HG02623 (cell line): Measurements from ENCODE around the gene MBNL2.
A peak's percentile ranks its signal among the peaks of the same experiment; 100 is the strongest.

Source experiments
- ATAC-seq: cut with Tn5 transposase; IDR thresholded peaks from one replicate; pipeline ENCODE4 v1.9.1; 2021; ENCODE audit warnings: moderate library complexity; ENCODE audit not compliant: unreplicated experiment

The MBNL2 gene

GRCh38 chr13:97434397-97435201 lies 212.5 kb downstream of the MBNL2 start:
- peak; percentile 3 for ATAC-seq

- ATAC-seq = no peak
Observed at GRCh38 chr13:97435323-97435722, 213.2 kb downstream of the MBNL2 start.

- no peak for ATAC-seq
Observed at GRCh38 chr13:97435794-97436193, 213.7 kb downstream of the MBNL2 start.

GRCh38 chr13:97436845-97437244 lies 214.7 kb downstream of the MBNL2 start:
- ATAC-seq = no peak

- no peak for ATAC-seq
Observed at GRCh38 chr13:97437729-97438128, 215.6 kb downstream of the MBNL2 start.

- ATAC-seq = no peak
Observed at GRCh38 chr13:97438856-97439595, 216.9 kb downstream of the MBNL2 start.

GRCh38 chr13:97440598-97441170 lies 218.6 kb downstream of the MBNL2 start:
- ATAC-seq = no peak

- peak; percentile 59 for ATAC-seq
Observed at GRCh38 chr13:97441368-97441767, 219.2 kb downstream of the MBNL2 start.
